Brain microvascular endothelial cell (primary cell): ENCODE results near the gene CASP2.

Experiments
- DNase-seq: peaks from one replicate; pipeline ENCODE4 v3.0.0-alpha.2; 2020
- H3K27ac ChIP-seq: fragments of 250-450 bp; sonication (Bioruptor Pico); 2 replicates; pipeline ENCODE4 v1.5.1; 2020; ENCODE audit warnings: mild to moderate bottlenecking, moderate library complexity
- H3K27me3 ChIP-seq: fragments of 250-450 bp; sonication (Bioruptor Pico); replicated peaks from 2 replicates; pipeline ENCODE4 v1.5.1; 2020; ENCODE audit warnings: mild to moderate bottlenecking
- H3K36me3 ChIP-seq: fragments of 250-450 bp; sonication (Bioruptor Pico); replicated peaks from 2 replicates; pipeline ENCODE4 v1.5.1; 2020; ENCODE audit warnings: mild to moderate bottlenecking
- H3K4me3 ChIP-seq: 2 replicates; pipeline ENCODE4 v1.5.1; 2011; ENCODE audit warnings: low read depth, mild to moderate bottlenecking, control low read depth, low read length, moderate library complexity
- CTCF ChIP-seq: IDR thresholded peaks from 2 replicates; pipeline ENCODE4 v1.5.1; 2011; ENCODE audit warnings: low read depth, mild to moderate bottlenecking, moderate library complexity, low read length, control low read depth, inconsistent platforms; ENCODE audit errors: missing control alignments
- in situ Hi-C: cut with HindIII; loops from 2 replicates; pipeline ENCODE4 v1.10.0; 2017; ENCODE audit warnings: low sequenced_read_pairs, low pct_ligation_motif_present

Gene CASP2

GRCh38 chr7:143343596-143343995 lies 55.4 kb downstream of the CASP2 start:
- H3K36me3 ChIP-seq: no peaks in the 10 kb centered on the region
- H3K4me3 ChIP-seq: no peak overlapping the region
- peaks cover 2% of the 10 kb centered on the region for H3K27me3 ChIP-seq
- H3K27ac ChIP-seq: no peak overlapping the region
- DNase-seq: no peak
- TF ChIP-seq CTCF: no peak
- in situ Hi-C loops: no loop called here

GRCh38 chr7:143345428-143345900 lies 57.3 kb downstream of the CASP2 start:
- H3K27ac ChIP-seq: no peak overlapping the region
- peak; percentile 80 for TF ChIP-seq CTCF
- in situ Hi-C loops: no loop called here

GRCh38 chr7:143346018-143346417 lies 57.9 kb downstream of the CASP2 start:
- H3K27ac ChIP-seq: no peak overlapping the region
- no peak for DNase-seq
- no peaks in the 10 kb centered on the region for H3K36me3 ChIP-seq
- H3K4me3 ChIP-seq: no peak overlapping the region
- peaks cover 2% of the 10 kb centered on the region for H3K27me3 ChIP-seq
- no peak for TF ChIP-seq CTCF
- in situ Hi-C loops: no loop called here

More at GRCh38 chr7:143345428-143345900, 57.3 kb downstream of the CASP2 start:
- H3K27me3 ChIP-seq: peaks cover 2% of the 10 kb centered on the region
- peak; percentile 7 for DNase-seq
- H3K36me3 ChIP-seq: no peaks in the 10 kb centered on the region
- peak overlapping the region; percentile 31 for H3K4me3 ChIP-seq

- DNase-seq: no peak
- no peak for TF ChIP-seq CTCF
- no peaks in the 10 kb centered on the region for H3K36me3 ChIP-seq
- peaks cover 2% of the 10 kb centered on the region for H3K27me3 ChIP-seq
- in situ Hi-C loops: no loop called here
- H3K27ac ChIP-seq: no peak overlapping the region
- H3K4me3 ChIP-seq: no peak overlapping the region
Observed at GRCh38 chr7:143347950-143348349, 59.8 kb downstream of the CASP2 start.

- TF ChIP-seq CTCF: no peak
- Histone ChIP-seq H3K27me3 (peaks cover 2% of the 10 kb centered on the region), H3K36me3 (no peaks in the 10 kb centered on the region), H3K27ac (no peak overlapping the region), H3K4me3 (no peak overlapping the region)
- no peak for DNase-seq
- in situ Hi-C loops: no loop called here
Observed at GRCh38 chr7:143351060-143351459, 62.9 kb downstream of the CASP2 start.

- Histone ChIP-seq H3K36me3 (no peaks in the 10 kb centered on the region), H3K27ac (no peak overlapping the region), H3K27me3 (peaks cover 2% of the 10 kb centered on the region), H3K4me3 (no peak overlapping the region)
- DNase-seq: no peak
- in situ Hi-C loops: no loop called here
- TF ChIP-seq CTCF: no peak
Observed at GRCh38 chr7:143351574-143351973, 63.4 kb downstream of the CASP2 start.
